K562 (cell line): ENCODE measurements around the gene POLR1D.

ENCODE experiments used
- CREB1 ChIP-seq, 2 experiments: sonication (generic) in 1 of 2; formaldehyde crosslinking in 1 of 2; IDR thresholded peaks; 2 replicates each; pipeline versions ENCODE4 v1.6.1 to v1.8.0; 2012 to 2022; ENCODE audit warnings: inconsistent platforms in 1 of 2, mild to moderate bottlenecking in 1 of 2, missing genetic modification reagents in 1 of 2, moderate library complexity in 1 of 2
- E2F8 ChIP-seq: fragments of 450-650 bp; IDR thresholded peaks from 2 replicates; pipeline ENCODE4 v1.7.1; 2018; ENCODE audit warnings: mild to moderate bottlenecking, low read depth; ENCODE audit not compliant: partially characterized antibody
- MAX ChIP-seq: sonication (generic); formaldehyde crosslinking; IDR thresholded peaks from 2 replicates; pipeline ENCODE4 v1.9.0; 2022; ENCODE audit warnings: mild to moderate bottlenecking, missing genetic modification reagents
- SIN3B ChIP-seq: fragments of 450-650 bp; IDR thresholded peaks from 2 replicates; pipeline ENCODE4 v1.6.1; 2017; ENCODE audit warnings: low read depth, mild to moderate bottlenecking, moderate library complexity
- TAF1 ChIP-seq: IDR thresholded peaks from 2 replicates; pipeline ENCODE4 v1.6.1; 2011; ENCODE audit warnings: mild to moderate bottlenecking, low read length, moderate library complexity; ENCODE audit not compliant: insufficient read depth, control insufficient read depth, severe bottlenecking; ENCODE audit errors: extremely low read depth
- ZNF224 ChIP-seq: sonication (generic); formaldehyde crosslinking; IDR thresholded peaks from 2 replicates; pipeline ENCODE4 v1.8.0; 2022; ENCODE audit warnings: mild to moderate bottlenecking, missing genetic modification reagents

GRCh38 chr13:27643334-27644132 is 21.8 kb downstream of the POLR1D start:
- TF ChIP-seq ZNF224 (CRISPR knock-in tag) (no peak), TAF1 (no peak), E2F8 (no peak), CREB1 (IDR thresholded peaks at IDR 0.05) (no peak), CREB1 (CRISPR knock-in tag; IDR thresholded peaks at IDR 0.05) (no peak), MAX (CRISPR knock-in tag) (no peak), SIN3B (no peak)
